ENCODE data around the gene CYFIP2.

Gene CYFIP2

GRCh38 chr5:157265714-157266285 lies at the start of gene CYFIP2:
TSS of gene CYFIP2 (plus strand) at chr5:157266123. CDS start at chr5:157285362, 19,239 bp downstream.
- peaks cover 18% of the 10 kb centered on the region for H3K4me1 Mint-ChIP-seq
- peaks cover 37% of the 10 kb centered on the region for H3K27me3 Mint-ChIP-seq (ENCODE audit: low read depth)
- TF ChIP-seq CTCF (IDR thresholded peaks at IDR 0.05; ENCODE audit: unreplicated experiment in 3 of 3), result no peak
- H3K9me3 Mint-ChIP-seq, result no peaks in the 10 kb centered on the region
- H3K4me3 Mint-ChIP-seq, result peak within 1 kb of the TSS; percentile 94 to 96 (median 94)
- H3K36me3 Mint-ChIP-seq (ENCODE audit: low read depth), result no peaks in the 10 kb centered on the region
- H3K27ac Mint-ChIP-seq, result peak within 1 kb of the TSS in 2 of 3 experiments; percentile 62 to 87

- H3K4me1 Mint-ChIP-seq, result peaks cover 10% of the 10 kb centered on the region
- H3K27me3 Mint-ChIP-seq (ENCODE audit: low read depth), result peaks cover 6% of the 10 kb centered on the region
- no peak overlapping the region for H3K27ac Mint-ChIP-seq
- H3K4me3 Mint-ChIP-seq, result no peak overlapping the region
- no peaks in the 10 kb centered on the region for H3K9me3 Mint-ChIP-seq
- TF ChIP-seq CTCF (IDR thresholded peaks at IDR 0.05; ENCODE audit: unreplicated experiment in 3 of 3), result no peak
- no peaks in the 10 kb centered on the region for H3K36me3 Mint-ChIP-seq (ENCODE audit: low read depth)
These were observed 49.4 kb upstream of the CYFIP2 start for GRCh38 chr5:157216391-157217142.

- Mint-ChIP-seq H3K4me3 (no peak overlapping the region), H3K9me3 (no peaks in the 10 kb centered on the region), H3K36me3 (ENCODE audit: low read depth) (no peaks in the 10 kb centered on the region), H3K27ac (no peak overlapping the region), H3K27me3 (ENCODE audit: low read depth) (peaks cover 6% of the 10 kb centered on the region), H3K4me1 (peaks cover 10% of the 10 kb centered on the region)
- TF ChIP-seq CTCF (IDR thresholded peaks at IDR 0.05; ENCODE audit: unreplicated experiment in 3 of 3), result no peak
These were observed 48.5 kb upstream of the CYFIP2 start for GRCh38 chr5:157217289-157218024.

GRCh38 chr5:157219491-157220271 lies 46.2 kb upstream of the CYFIP2 start:
- Mint-ChIP-seq H3K4me1 (peaks cover 10% of the 10 kb centered on the region), H3K4me3 (no peak overlapping the region), H3K36me3 (ENCODE audit: low read depth) (no peaks in the 10 kb centered on the region), H3K9me3 (no peaks in the 10 kb centered on the region), H3K27ac (no peak overlapping the region), H3K27me3 (ENCODE audit: low read depth) (peaks cover 6% of the 10 kb centered on the region)
- TF ChIP-seq CTCF (IDR thresholded peaks at IDR 0.05; ENCODE audit: unreplicated experiment in 3 of 3), result no peak

GRCh38 chr5:157221959-157222358 lies 44.0 kb upstream of the CYFIP2 start:
- H3K27me3 Mint-ChIP-seq (ENCODE audit: low read depth), result peaks cover 6% of the 10 kb centered on the region
- peaks cover 10% of the 10 kb centered on the region for H3K4me1 Mint-ChIP-seq
- no peaks in the 10 kb centered on the region for H3K9me3 Mint-ChIP-seq
- H3K36me3 Mint-ChIP-seq (ENCODE audit: low read depth), result no peaks in the 10 kb centered on the region
- no peak overlapping the region for H3K27ac Mint-ChIP-seq
- no peak overlapping the region for H3K4me3 Mint-ChIP-seq
- TF ChIP-seq CTCF (IDR thresholded peaks at IDR 0.05; ENCODE audit: unreplicated experiment in 3 of 3), result no peak
